HG03432 (cell line): Measurements from ENCODE around the gene ECHDC1.
"Not testable (repeated sequence)": the region's sequence is repeated elsewhere in the genome, so short reads cannot be mapped to it uniquely, and the experiment has no call there.

Experiments
- ATAC-seq: cut with Tn5 transposase; IDR thresholded peaks from one replicate; pipeline ENCODE4 v1.9.1; 2021; ENCODE audit warnings: mild to moderate bottlenecking, moderate library complexity; ENCODE audit not compliant: unreplicated experiment

ECHDC1 gene

DNA sequence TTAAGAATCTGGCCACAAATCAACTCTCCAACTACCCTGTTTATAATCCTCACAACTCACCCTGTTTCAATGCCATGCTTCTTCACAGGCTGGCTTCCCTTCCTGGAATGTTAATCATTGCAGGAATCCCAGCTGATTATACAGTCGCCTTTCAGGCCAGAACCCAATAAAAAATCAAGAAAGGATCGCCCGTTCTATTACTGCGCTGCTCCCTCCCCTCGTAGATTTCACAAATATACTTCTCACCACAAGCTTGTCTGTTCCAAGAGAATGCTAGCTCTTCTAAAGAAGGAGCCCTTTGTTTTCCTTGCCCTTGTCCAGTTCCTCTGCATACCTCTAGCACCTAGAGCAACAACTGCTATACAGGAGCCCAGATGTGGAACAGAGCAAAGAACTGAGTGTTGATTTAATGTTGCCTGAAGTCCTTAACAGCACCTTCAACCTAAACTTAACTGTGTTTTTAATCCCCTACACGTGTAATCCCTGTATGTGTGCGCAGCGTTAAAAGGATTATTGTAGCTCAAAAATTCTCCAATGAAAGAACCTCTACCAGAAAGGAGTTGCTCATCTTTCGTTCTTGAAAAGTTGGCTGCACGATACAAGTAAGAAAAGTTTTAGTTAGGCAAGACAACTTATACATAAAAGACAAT is 988 bp downstream of the ECHDC1 start:
- ATAC-seq: no peak

- ATAC-seq: peak; percentile 38
Measured at GRCh38 chr6:127341471-127342202, 1.8 kb downstream of the ECHDC1 start.

DNA sequence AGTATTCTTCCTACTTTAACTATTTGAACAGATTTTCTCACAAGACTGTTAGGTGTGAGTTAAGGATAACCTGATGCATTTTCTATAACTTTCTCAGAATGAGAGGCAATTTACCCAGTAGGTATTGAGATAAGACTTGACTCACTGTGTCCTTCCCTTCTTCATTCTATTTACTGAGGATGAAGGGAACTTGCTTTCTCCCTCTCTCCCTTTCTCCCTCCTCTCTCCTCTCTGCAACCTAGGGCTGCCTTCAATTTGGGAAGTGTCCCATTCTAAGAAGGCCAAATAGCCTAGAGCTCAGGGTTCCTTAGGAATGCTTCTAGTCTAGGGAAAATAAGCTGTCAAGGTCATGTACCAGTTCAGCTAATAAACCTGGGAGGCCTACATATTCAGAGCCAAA is 3.2 kb downstream of the ECHDC1 start:
- ATAC-seq: no peak

GRCh38 chr6:127338936-127339335 is 4.5 kb downstream of the ECHDC1 start:
- ATAC-seq: no peak

DNA sequence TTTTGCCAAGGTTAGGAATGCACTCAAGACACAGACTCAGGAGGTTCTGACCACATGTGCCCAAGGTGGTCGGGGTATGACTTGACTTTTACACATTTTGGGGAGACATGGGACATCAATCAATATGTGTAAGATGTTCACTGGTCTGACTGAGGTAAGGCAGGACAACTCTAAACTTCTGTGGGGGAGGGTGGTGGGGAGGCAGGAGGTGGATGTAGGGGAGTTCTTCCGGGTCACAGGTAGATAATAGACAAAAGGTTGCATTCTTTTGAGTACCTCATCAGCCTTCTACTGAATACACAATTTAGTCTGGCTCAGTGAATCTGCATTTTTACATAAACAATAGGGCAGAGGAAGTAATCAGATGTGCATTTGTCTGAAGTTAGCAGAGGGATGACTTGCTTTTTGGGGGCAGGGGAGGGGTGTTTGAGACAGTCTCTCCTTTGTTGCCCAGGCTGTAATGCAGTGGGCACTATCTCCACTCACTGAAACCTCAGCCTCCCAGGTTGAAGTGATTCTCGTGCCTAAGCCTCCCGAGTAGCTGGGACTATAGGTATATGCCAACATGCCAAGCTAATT is 10.9 kb downstream of the ECHDC1 start:
- ATAC-seq: no peak

GRCh38 chr6:127331256-127331655 is 12.2 kb downstream of the ECHDC1 start:
- ATAC-seq: not testable (repeated sequence)

DNA sequence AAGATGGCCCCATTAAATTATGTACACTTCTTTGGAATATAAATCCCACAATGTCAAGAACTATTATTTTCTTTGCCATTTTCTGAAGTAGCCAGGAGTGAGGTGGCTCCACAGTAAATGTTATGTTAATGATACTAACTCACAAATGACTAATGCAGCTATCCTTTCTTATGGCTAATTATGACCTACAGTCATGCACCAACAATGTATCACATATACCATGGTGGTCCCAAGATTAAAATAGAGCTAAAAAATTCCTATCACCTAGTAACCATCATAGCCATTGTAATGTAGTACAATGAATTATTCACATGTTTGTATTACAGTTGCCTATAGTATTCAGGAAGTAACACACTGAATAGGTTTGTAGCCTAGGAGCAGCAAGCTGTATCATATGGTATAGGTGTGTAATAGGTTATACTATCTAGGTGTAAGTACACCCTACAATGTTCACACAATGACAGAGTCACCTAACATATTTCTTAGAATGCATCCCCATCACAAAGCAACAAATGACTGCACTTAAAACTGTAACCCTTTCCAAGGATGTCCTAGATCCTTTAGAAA is 15.3 kb downstream of the ECHDC1 start:
- ATAC-seq: no peak

- ATAC-seq: no peak
Measured at GRCh38 chr6:127319686-127320085, 23.7 kb downstream of the ECHDC1 start.

DNA sequence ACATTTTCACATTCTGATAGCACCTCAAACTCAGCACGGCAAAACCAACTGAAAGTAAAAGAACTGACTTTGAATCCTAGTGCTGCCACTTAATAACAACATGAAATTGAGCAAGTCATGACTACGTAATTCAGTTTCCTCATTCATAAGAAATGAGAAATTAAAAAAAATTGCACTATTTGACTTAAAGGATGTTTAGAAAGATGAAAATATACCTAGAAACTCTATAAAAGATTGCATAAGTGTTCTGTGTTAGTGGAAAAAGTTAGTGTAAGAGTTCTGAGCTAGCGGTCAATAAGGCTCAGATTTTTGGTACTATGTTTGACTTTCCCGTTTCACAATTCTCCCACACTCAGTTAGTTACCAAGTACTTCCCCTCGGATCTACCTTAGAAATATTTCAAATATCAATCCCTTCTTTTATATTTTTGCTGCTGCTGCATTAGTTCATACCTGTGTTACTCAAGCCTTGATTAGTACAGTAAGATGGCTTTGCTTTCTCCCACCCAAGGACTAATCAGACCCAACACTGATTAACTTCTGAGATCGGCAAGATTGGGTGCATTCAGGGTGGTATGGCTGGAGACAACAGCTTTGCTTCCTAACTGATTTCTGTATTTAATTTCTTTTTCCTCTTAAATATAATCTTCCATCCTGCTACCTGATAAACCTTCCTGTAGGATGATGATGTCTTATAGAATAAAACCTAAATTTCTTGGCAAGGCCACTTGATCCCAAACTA is 25.9 kb downstream of the ECHDC1 start:
- ATAC-seq: no peak

DNA sequence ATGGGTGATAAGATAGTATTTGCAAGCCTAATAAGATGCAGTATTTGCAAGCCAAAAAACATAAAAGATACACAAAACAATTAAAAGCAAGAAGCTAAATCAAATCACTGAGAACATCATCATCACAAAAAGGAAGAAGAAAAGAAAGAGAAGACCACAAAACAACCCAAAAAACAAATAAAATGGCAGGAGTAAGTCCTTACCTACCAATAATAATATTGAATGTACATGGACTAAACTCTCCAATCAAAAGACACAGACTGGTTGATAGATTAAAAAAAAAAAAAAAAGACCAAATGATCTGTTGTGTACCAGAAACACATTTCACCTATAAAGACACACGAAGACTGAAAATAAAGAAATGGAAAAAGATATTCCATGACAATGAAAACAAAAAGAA is 37.7 kb downstream of the ECHDC1 start:
- ATAC-seq: no peak

DNA sequence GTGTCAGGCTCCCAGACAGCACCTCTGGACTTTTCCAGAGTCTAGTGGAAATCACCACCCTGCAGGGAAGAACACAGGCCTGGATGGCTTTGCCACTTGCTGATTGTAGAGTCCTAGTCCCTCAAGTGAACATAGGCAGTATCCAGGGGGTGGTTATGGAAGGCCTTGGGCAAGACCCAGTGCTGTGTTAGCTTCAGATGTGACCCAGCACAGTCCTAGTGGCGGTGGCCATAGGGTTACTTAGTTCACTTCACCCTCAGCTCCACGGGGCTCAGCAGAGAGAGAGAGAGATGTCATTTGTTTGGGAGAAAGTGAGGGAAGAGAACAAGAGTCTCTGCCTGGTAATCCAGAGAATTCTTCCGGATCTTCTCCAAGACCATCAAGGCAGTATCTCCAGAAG is 39.5 kb downstream of the ECHDC1 start:
- no peak for ATAC-seq

GRCh38 chr6:127302728-127303660 is 40.4 kb downstream of the ECHDC1 start:
- ATAC-seq: peak; percentile 74

GRCh38 chr6:127301199-127301700 is 42.2 kb downstream of the ECHDC1 start:
- no peak for ATAC-seq

DNA sequence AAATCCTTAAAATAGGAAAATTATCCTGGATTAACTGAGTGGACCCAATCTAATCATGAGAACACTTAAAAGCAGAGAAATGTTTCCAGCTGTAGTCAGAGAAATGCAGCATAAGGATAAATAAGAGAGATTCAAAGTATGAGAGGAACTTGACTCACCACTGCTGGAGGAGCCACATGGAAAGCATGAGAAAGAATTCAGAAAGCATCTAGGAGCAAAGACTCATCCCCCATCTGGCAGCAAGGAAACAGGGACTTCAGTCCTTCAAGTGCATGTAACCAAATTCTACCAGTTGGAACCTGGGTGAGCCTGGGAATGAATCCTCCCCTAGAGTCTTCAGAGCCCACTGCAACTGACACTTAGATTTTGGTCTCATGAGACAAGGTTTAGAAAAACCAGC is 43.0 kb downstream of the ECHDC1 start:
- no peak for ATAC-seq

- ATAC-seq: no peak
Measured at GRCh38 chr6:127299522-127300240, 43.7 kb downstream of the ECHDC1 start.

DNA sequence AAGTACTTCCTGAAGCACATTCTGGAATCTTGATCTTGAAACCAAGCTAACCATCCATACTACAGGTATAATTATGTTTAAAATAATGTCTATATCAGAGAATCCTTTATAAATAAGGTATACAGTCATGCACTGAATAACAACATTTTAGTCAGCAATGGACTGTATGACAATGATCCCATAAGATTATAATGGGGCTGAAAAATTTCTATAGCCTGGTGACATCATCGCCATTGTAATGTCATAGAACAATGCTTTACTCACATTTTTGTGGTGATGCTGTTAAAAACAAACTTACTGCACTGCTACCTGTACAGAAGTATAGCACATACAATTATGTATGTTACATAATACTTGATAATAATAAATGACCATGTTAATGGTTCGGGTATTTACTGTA is 44.9 kb downstream of the ECHDC1 start:
- no peak for ATAC-seq

GRCh38 chr6:127297502-127298070 is 45.8 kb downstream of the ECHDC1 start:
- no peak for ATAC-seq

DNA sequence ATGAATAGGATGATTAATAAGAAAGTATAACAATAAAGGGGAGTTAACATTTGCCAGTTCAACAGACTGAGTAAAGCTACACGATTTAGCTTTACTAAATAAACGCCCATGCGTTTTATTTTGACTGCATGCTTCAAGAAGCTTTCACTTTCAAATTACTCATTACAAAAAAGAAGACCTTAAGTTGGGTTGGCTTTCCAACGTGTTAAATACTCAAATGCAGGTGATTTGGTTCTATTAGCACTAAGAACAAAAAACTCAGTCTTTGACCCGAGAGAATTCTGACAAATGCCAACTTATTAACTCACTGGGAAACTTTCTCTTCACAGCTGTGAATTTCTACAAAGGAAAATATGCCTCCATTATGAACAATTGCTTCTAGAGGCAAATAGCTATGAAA is 51.9 kb downstream of the ECHDC1 start:
- ATAC-seq: peak; percentile 89
